Esophagus squamous epithelium (tissue), 4 donors: ENCODE data around the gene CD276.

Experiments
- CTCF ChIP-seq, 6 experiments: fragments of 450-650 bp in 4 of 6; fragments of 200-600 bp in 2 of 6; sonication (generic) in 2 of 6; IDR thresholded peaks; one replicate each; pipeline ENCODE4 v1.5.1; 2016 to 2019; ENCODE audit warnings: antibody characterized with exemption in 6 of 6, mild to moderate bottlenecking in 4 of 6, moderate library complexity in 4 of 6
- POLR2A ChIP-seq, 4 donors: fragments of 450-650 bp; IDR thresholded peaks; one replicate each; pipeline ENCODE4 v1.6.1; 2017; ENCODE audit warnings: antibody characterized with exemption in 4 of 4, mild to moderate bottlenecking in 4 of 4, moderate library complexity in 3 of 4

- TF ChIP-seq CTCF (IDR thresholded peaks at IDR 0.05) (no peak), POLR2A (IDR thresholded peaks at IDR 0.05) (no peak)
These were observed 3.2 kb downstream of the CD276 start for GRCh38 chr15:73687351-73687750.
